HepG2 (cell line): ENCODE results near the gene ERBB4. TPM values are rescaled to one million over a fixed set of nuclear protein-coding genes. Genes with fewer than 3 reads are reported as not detected.

Source experiments
- ATAC-seq: fragments of 200-7000 bp; cut with Tn5 transposase; 3 replicates; pipeline ENCODE4 v1.9.1; 2020; ENCODE audit warnings: mild to moderate bottlenecking, moderate library complexity
- BruUV-seq: library from RNA; stranded (reverse); fragments of 400-500 nt; replicated peaks from 2 replicates; lab custom pipeline; 2021; lab: Mats Ljungman, UMichigan
- CTCF ChIA-PET: fragments of 300-600 bp; formaldehyde crosslinking; extraction: SDS; loops from one replicate; lab custom pipeline; 2021; ENCODE audit warnings: low total read pairs, inconsistent platforms, low intra/inter-chr PET ratio; lab: Yijun Ruan, JAX
- POLR2A ChIA-PET: fragments of 350-600 bp; sonication (Branson Sonifier 250); formaldehyde crosslinking; loops from one replicate; lab custom pipeline; 2020; ENCODE audit warnings: antibody characterized with exemption, inconsistent platforms; lab: Yijun Ruan, JAX
- DNase-seq: peaks from one replicate; pipeline ENCODE4 v3.0.0-alpha.2; 2015; ENCODE audit warnings: low spot score
- FAIRE-seq: peaks from 3 replicates; lab custom pipeline; 2011; peaks lifted over from hg19 to GRCh38; lab: Jason Lieb, UNC
- H2AFZ ChIP-seq: one replicate; pipeline ENCODE4 v1.6.1; 2011; ENCODE audit warnings: low read length, inconsistent platforms
- H3K27ac ChIP-seq: fragments of 300-600 bp; 3 replicates; pipeline ENCODE4 v1.8.0; 2011; ENCODE audit warnings: mixed run types, mild to moderate bottlenecking, mixed read lengths, low read length, inconsistent platforms; ENCODE audit not compliant: insufficient read depth; ENCODE audit errors: extremely low read length
- H3K27me3 ChIP-seq, 2 experiments: fragments of 200-600 bp in 1 of 2; 2 replicates in 1 of 2; 3 replicates in 1 of 2; pipeline versions ENCODE4 v1.6.0 to v1.8.0; 2011; ENCODE audit warnings: low read length in 2 of 2, mild to moderate bottlenecking in 2 of 2, moderate library complexity in 2 of 2, inconsistent platforms in 1 of 2; ENCODE audit not compliant: insufficient read depth in 2 of 2, control insufficient read depth in 1 of 2
- H3K36me3 ChIP-seq, 2 experiments: fragments of 200-600 bp in 1 of 2; replicated peaks in 1 of 2; 2 replicates in 1 of 2; 3 replicates in 1 of 2; pipeline versions ENCODE4 v1.5.1 to v1.8.0; 2011; ENCODE audit warnings: low read length in 2 of 2, inconsistent platforms in 1 of 2; ENCODE audit not compliant: insufficient read depth in 2 of 2, control insufficient read depth in 1 of 2
- H3K4me1 ChIP-seq: 2 replicates; pipeline ENCODE4 v1.5.1; 2012; ENCODE audit warnings: low read length, inconsistent platforms; ENCODE audit not compliant: insufficient read depth
- H3K4me2 ChIP-seq: 2 replicates; pipeline ENCODE4 v1.6.0; 2011; ENCODE audit warnings: low read depth, low read length, inconsistent platforms
- H3K4me3 ChIP-seq, 3 experiments: fragments of 200-600 bp in 1 of 3; sonication (generic), shearing (Covaris generic) in 1 of 3; replicated peaks in 1 of 3; 2 replicates each; pipeline ENCODE4 v1.5.1; 2011 to 2016; ENCODE audit warnings: low read length in 3 of 3, inconsistent platforms in 2 of 3, low read depth in 2 of 3, mild to moderate bottlenecking in 2 of 3, control low read depth in 1 of 3, mixed read lengths in 1 of 3; ENCODE audit not compliant: insufficient read depth in 1 of 3
- H3K79me2 ChIP-seq: one replicate; pipeline ENCODE4 v1.6.1; 2011; ENCODE audit warnings: low read length, inconsistent platforms; ENCODE audit not compliant: insufficient read depth
- H3K9ac ChIP-seq: 2 replicates; pipeline ENCODE4 v1.6.0; 2011; ENCODE audit warnings: mild to moderate bottlenecking, low read depth, low read length, inconsistent platforms; ENCODE audit not compliant: insufficient read depth
- H3K9me3 ChIP-seq: 2 replicates; pipeline ENCODE4 v1.5.1; 2012; ENCODE audit warnings: mild to moderate bottlenecking, low read length
- H4K20me1 ChIP-seq: 2 replicates; pipeline ENCODE4 v1.6.0; 2011; ENCODE audit warnings: inconsistent platforms, mild to moderate bottlenecking, low read length, moderate library complexity; ENCODE audit not compliant: insufficient read depth
- AGO2 ChIP-seq: fragments of 200-400 bp; formaldehyde crosslinking; optimal IDR thresholded peaks from 2 replicates; pipeline ENCODE3; 2017; ENCODE audit warnings: mild to moderate bottlenecking, low read depth, low read length, moderate library complexity
- EED ChIP-seq: sonication (generic); formaldehyde crosslinking; IDR thresholded peaks from 2 replicates; pipeline ENCODE4 v1.5.0; 2020; ENCODE audit warnings: mild to moderate bottlenecking, missing genetic modification reagents
- GTF3A ChIP-seq: sonication (generic); formaldehyde crosslinking; conservative IDR thresholded peaks from 2 replicates; pipeline ENCODE4 v1.4.0; 2020; ENCODE audit warnings: mild to moderate bottlenecking, missing genetic modification reagents
- JARID2 ChIP-seq: sonication (generic); formaldehyde crosslinking; IDR thresholded peaks from 2 replicates; pipeline ENCODE4 v1.8.1; 2023; ENCODE audit warnings: missing genetic modification reagents, inconsistent platforms; ENCODE audit not compliant: insufficient replicate concordance
- MEIS1 ChIP-seq: sonication (generic); formaldehyde crosslinking; IDR thresholded peaks from 2 replicates; pipeline ENCODE4 v1.9.0; 2021; ENCODE audit warnings: mild to moderate bottlenecking, missing genetic modification reagents, moderate library complexity, borderline replicate concordance
- NFIB ChIP-seq: sonication (generic); formaldehyde crosslinking; IDR thresholded peaks from 2 replicates; pipeline ENCODE4 v1.9.0; 2021; ENCODE audit warnings: missing genetic modification reagents, mild to moderate bottlenecking, borderline replicate concordance
- NKX3-1 ChIP-seq: sonication (generic); formaldehyde crosslinking; IDR thresholded peaks from 2 replicates; pipeline ENCODE4 v1.5.0; 2020; ENCODE audit warnings: missing genetic modification reagents
- RARA ChIP-seq: IDR thresholded peaks from 2 replicates; pipeline ENCODE4 v1.6.1; 2016; ENCODE audit warnings: missing genetic modification reagents, missing compliant biosample characterization
- SETDB1 ChIP-seq: sonication (generic); formaldehyde crosslinking; IDR thresholded peaks from 2 replicates; pipeline ENCODE4 v1.5.1; 2020; ENCODE audit warnings: missing genetic modification reagents, mild to moderate bottlenecking, borderline replicate concordance
- TAF1 ChIP-seq: sonication (generic); formaldehyde crosslinking; IDR thresholded peaks from 2 replicates; pipeline ENCODE4 v1.4.0; 2020; ENCODE audit warnings: missing genetic modification reagents
- TARDBP ChIP-seq: sonication (generic); formaldehyde crosslinking; IDR thresholded peaks from 2 replicates; pipeline ENCODE4 v1.8.0; 2022; ENCODE audit warnings: mild to moderate bottlenecking, missing genetic modification reagents
- ZNF331 ChIP-seq: sonication (generic); formaldehyde crosslinking; IDR thresholded peaks from 2 replicates; pipeline ENCODE4 v1.4.0; 2020; ENCODE audit warnings: missing genetic modification reagents
- ZNF543 ChIP-seq: sonication (generic); formaldehyde crosslinking; IDR thresholded peaks from 2 replicates; pipeline ENCODE4 v1.4.0; 2020; ENCODE audit warnings: mild to moderate bottlenecking, missing genetic modification reagents
- WGBS: methylation state at CpG from one replicate; pipeline ENCODE4 v1.1.6; 2017; ENCODE audit warnings: low lambda C conversion rate; 5-methylcytosine and 5-hydroxymethylcytosine counted together
- in situ Hi-C: cut with HindIII; loops from 2 replicates; pipeline ENCODE4 v1.10.0; 2017; ENCODE audit warnings: low pct_unique_long_range_greater_than_20kb; ENCODE audit not compliant: extremely low pct_ligation_motif_present
- intact Hi-C: fragments of 100-400 bp; cut with micrococcal nuclease; formaldehyde crosslinking; loops from one replicate; pipeline ENCODE4 v1.10.0; 2022; ENCODE audit not compliant: unreplicated experiment
- polyA plus RNA-seq, 8 experiments: library from polyadenylated mRNA; depleted of rRNA in 3 of 8; stranded (reverse) in 7 of 8; unstranded in 1 of 8; fragments of >200 nt; fragmentation: Illumina TruSeq in 4 of 8; extraction: Trizol in 4 of 8; gene quantifications; 2 replicates each; pipeline versions ENCODE4 v1.2.1 to v1.2.3, GENCODE V29; 2011 to 2016; ENCODE audit warnings: low read depth in 4 of 8, missing spikeins in 1 of 8, mixed read lengths in 1 of 8; ENCODE audit not compliant: insufficient read depth in 1 of 8
- total RNA-seq, 5 experiments: library from RNA; depleted of rRNA; stranded (reverse); fragments of >200 nt; fragmentation: Illumina TruSeq; extraction: Trizol; gene quantifications; 2 replicates each; pipeline ENCODE4 v1.2.3, GENCODE V29; 2016; ENCODE audit warnings: low read depth in 1 of 5
- TF ChIP-seq, protein P1 (sequence below): sonication (generic); formaldehyde crosslinking; IDR thresholded peaks from 2 replicates; pipeline ENCODE4 v1.4.0; 2020; ENCODE audit warnings: missing genetic modification reagents
- TF ChIP-seq, protein P2 (sequence below): sonication (generic); formaldehyde crosslinking; IDR thresholded peaks from 2 replicates; pipeline ENCODE4 v1.4.0; 2020; ENCODE audit warnings: mild to moderate bottlenecking, missing genetic modification reagents
- TF ChIP-seq, protein P3 (sequence below): sonication (generic); formaldehyde crosslinking; IDR thresholded peaks from 2 replicates; pipeline ENCODE4 v1.8.0; 2022; ENCODE audit warnings: mild to moderate bottlenecking, missing genetic modification reagents; ENCODE audit not compliant: insufficient replicate concordance
- TF ChIP-seq, protein P4 (sequence below): sonication (generic); formaldehyde crosslinking; IDR thresholded peaks from 2 replicates; pipeline ENCODE4 v1.5.0; 2020; ENCODE audit warnings: missing genetic modification reagents, mild to moderate bottlenecking, borderline replicate concordance

ERBB4 gene
- total and polyA plus RNA-seq, 2 of the 13 experiments (the other 11 are each of a cell fraction or from before 2014, with no cell fraction given) = not detected

DNA sequence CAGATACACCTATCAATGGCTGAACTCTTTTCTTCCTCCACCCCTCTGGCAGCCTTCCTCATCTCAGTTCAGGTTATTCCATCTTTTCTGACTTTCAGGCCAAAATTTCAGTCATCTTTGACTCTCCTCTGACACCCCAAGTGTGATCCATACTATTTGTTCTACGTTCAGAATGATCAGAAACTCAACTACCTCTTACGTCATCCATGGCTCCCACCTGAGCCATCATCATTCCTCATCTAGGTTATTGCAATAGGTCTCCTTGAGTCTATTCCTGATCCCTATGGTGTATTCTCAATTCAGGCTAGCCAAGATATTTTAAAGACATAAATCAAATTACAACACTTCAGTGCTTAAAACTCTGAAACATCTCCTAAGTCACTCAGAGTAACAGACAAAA is 589.7 kb downstream of the ERBB4 start (continued):
- TF ChIP-seq EED (CRISPR knock-in tag) (no peak), NFIB (CRISPR knock-in tag) (no peak), ZNF543 (CRISPR knock-in tag) (no peak), SETDB1 (CRISPR knock-in tag) (no peak)
- TF ChIP-seq, protein P1, sequence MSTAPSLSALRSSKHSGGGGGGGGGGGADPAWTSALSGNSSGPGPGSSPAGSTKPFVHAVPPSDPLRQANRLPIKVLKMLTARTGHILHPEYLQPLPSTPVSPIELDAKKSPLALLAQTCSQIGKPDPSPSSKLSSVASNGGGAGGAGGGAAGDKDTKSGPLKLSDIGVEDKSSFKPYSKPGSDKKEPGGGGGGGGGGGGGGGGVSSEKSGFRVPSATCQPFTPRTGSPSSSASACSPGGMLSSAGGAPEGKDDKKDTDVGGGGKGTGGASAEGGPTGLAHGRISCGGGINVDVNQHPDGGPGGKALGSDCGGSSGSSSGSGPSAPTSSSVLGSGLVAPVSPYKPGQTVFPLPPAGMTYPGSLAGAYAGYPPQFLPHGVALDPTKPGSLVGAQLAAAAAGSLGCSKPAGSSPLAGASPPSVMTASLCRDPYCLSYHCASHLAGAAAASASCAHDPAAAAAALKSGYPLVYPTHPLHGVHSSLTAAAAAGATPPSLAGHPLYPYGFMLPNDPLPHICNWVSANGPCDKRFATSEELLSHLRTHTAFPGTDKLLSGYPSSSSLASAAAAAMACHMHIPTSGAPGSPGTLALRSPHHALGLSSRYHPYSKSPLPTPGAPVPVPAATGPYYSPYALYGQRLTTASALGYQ = no peak
- TF ChIP-seq, all 625 proteins: peak for 2

DNA sequence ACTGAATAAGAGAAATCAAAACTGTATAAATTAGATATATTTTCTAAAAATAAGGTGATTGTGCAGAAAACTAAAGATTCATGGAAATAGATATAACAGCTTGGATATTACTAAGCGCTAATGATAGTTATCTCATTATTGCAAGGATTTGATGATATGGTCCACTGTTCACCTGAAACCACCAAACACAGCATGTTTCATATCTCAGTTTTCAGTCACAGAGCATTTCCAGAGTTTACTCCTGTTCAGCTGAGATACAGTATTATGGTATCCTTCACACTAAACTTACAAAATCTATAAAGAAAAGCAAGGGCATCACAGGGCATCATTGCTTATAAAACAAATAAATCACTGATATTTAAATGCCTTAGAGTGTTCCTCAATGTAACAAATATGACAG is 591.6 kb downstream of the ERBB4 start:
- Histone ChIP-seq H3K79me2 (no peaks in the 10 kb centered on the region), H4K20me1 (no peaks in the 10 kb centered on the region), H3K4me3 (no peak overlapping the region), H3K4me1 (no peaks in the 10 kb centered on the region), H3K27me3 (no peaks in the 10 kb centered on the region), H3K9me3 (peaks cover 14% of the 10 kb centered on the region; the same call in 1 of the 2 replicates), H3K27ac (no peak overlapping the region), H3K4me2 (no peak overlapping the region), H3K36me3 (no peaks in the 10 kb centered on the region), H3K9ac (no peak overlapping the region), H2AFZ (no peak overlapping the region)
- ChIA-PET CTCF (no interaction called here), POLR2A (no interaction called here)
- intact Hi-C loops (no loop called here), in situ Hi-C loops (no loop called here)
- ATAC-seq (no peak), FAIRE-seq (no peak), DNase-seq (no peak)
- 0% methylated on average over 1 of the region's 1 CpG for WGBS
- no TSS peak for BruUV-seq
- TF ChIP-seq, protein P2, sequence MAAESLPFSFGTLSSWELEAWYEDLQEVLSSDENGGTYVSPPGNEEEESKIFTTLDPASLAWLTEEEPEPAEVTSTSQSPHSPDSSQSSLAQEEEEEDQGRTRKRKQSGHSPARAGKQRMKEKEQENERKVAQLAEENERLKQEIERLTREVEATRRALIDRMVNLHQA (CRISPR knock-in tag) = no peak
- no peak for TF ChIP-seq TAF1 (CRISPR knock-in tag)
- no peak for TF ChIP-seq NKX3-1 (CRISPR knock-in tag)
- no peak for TF ChIP-seq ZNF331
- TF ChIP-seq TARDBP (CRISPR knock-in tag) = no peak
- no peak for TF ChIP-seq RARA (CRISPR knock-in tag)
- TF ChIP-seq, protein P3, sequence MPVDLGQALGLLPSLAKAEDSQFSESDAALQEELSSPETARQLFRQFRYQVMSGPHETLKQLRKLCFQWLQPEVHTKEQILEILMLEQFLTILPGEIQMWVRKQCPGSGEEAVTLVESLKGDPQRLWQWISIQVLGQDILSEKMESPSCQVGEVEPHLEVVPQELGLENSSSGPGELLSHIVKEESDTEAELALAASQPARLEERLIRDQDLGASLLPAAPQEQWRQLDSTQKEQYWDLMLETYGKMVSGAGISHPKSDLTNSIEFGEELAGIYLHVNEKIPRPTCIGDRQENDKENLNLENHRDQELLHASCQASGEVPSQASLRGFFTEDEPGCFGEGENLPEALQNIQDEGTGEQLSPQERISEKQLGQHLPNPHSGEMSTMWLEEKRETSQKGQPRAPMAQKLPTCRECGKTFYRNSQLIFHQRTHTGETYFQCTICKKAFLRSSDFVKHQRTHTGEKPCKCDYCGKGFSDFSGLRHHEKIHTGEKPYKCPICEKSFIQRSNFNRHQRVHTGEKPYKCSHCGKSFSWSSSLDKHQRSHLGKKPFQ (CRISPR knock-in tag) = no peak
- TF ChIP-seq, protein P4, sequence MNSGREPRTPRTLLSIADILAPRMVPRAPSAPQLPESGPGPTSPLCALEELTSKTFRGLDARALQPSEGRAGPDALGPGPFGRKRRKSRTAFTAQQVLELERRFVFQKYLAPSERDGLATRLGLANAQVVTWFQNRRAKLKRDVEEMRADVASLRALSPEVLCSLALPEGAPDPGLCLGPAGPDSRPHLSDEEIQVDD (CRISPR knock-in tag) = no peak
- TF ChIP-seq MEIS1 (CRISPR knock-in tag) = no peak
- no peak for TF ChIP-seq AGO2
- no peak for TF ChIP-seq GTF3A (CRISPR knock-in tag)
- no peak for TF ChIP-seq JARID2 (CRISPR knock-in tag)
